OCI-LY1 (cell line): ENCODE results near the gene DHCR7.

ENCODE experiments used
- EZH2 ChIP-seq: fragments of 200-600 bp; sonication (generic), shearing (Covaris generic); IDR thresholded peaks from 2 replicates; pipeline ENCODE4 v1.8.0; 2017; ENCODE audit warnings: borderline replicate concordance, mixed run types, mild to moderate bottlenecking, antibody characterized with exemption, low read length, moderate library complexity, mixed read lengths
- TF ChIP-seq, protein P1 (sequence below): fragments of 200-600 bp; sonication (generic), shearing (Covaris generic); IDR thresholded peaks from 2 replicates; pipeline ENCODE4 v1.5.1; 2017; ENCODE audit warnings: mild to moderate bottlenecking, antibody characterized with exemption, low read length, moderate library complexity, mixed read lengths

DNA sequence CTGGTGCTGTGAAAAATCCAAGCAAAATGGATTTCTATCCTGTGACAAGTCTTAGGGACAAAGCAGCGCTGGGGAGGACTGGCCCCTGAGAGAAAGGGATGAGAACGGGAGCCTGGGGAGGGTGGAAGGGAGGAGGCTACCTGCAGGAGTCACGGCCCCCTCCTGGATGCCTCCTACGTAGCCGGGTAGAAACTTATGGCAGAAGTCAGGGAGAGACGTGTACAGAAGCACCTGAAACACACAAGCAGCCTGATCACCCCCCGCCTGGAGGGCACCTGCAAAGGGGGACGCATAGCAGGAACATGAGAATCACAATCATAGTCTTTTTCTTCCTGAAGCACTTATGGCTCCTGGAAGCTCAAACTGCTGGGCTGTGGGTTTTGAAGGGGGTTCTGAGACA, 6.1 kb downstream of the DHCR7 start:
- TF ChIP-seq, protein P1, sequence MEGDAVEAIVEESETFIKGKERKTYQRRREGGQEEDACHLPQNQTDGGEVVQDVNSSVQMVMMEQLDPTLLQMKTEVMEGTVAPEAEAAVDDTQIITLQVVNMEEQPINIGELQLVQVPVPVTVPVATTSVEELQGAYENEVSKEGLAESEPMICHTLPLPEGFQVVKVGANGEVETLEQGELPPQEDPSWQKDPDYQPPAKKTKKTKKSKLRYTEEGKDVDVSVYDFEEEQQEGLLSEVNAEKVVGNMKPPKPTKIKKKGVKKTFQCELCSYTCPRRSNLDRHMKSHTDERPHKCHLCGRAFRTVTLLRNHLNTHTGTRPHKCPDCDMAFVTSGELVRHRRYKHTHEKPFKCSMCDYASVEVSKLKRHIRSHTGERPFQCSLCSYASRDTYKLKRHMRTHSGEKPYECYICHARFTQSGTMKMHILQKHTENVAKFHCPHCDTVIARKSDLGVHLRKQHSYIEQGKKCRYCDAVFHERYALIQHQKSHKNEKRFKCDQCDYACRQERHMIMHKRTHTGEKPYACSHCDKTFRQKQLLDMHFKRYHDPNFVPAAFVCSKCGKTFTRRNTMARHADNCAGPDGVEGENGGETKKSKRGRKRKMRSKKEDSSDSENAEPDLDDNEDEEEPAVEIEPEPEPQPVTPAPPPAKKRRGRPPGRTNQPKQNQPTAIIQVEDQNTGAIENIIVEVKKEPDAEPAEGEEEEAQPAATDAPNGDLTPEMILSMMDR, result no peak
- TF ChIP-seq EZH2, result no peak
